Activated CD8-positive, alpha-beta T cell treated with anti-CD3 and anti-CD28 coated beads for 36 hours (primary cell): ENCODE results near the gene PRKCB. TPM values are rescaled to one million over a fixed set of nuclear protein-coding genes. Genes with fewer than 3 reads are reported as not detected.

Experiments
- ATAC-seq: fragments of 200-7000 bp; cut with Tn5 transposase; one replicate; pipeline ENCODE4 v1.10.0; 2021; ENCODE audit warnings: mild to moderate bottlenecking, moderate library complexity
- CTCF ChIA-PET: fragments of 350-600 bp; sonication (Branson Sonifier 250); formaldehyde crosslinking; loops from one replicate; lab custom pipeline; 2021; ENCODE audit warnings: antibody characterized with exemption; lab: Charles Lee
- POLR2A ChIA-PET: fragments of 350-600 bp; sonication (Branson Sonifier 250); formaldehyde crosslinking; loops from one replicate; lab custom pipeline; 2021; ENCODE audit warnings: antibody characterized with exemption; lab: Charles Lee
- DNase-seq: peaks from one replicate; pipeline ENCODE4 v3.0.0-alpha.2; 2020
- H3K27ac Mint-ChIP-seq: one replicate; pipeline ENCODE4 v1.8.0; 2021; ENCODE audit warnings: mild to moderate bottlenecking, mixed read lengths
- H3K27me3 Mint-ChIP-seq: one replicate; pipeline ENCODE4 v1.8.0; 2021; ENCODE audit warnings: mixed read lengths
- H3K36me3 Mint-ChIP-seq: one replicate; pipeline ENCODE4 v1.8.0; 2021; ENCODE audit warnings: low read depth, mixed read lengths
- H3K4me1 Mint-ChIP-seq: one replicate; pipeline ENCODE4 v1.8.0; 2021; ENCODE audit warnings: low read depth, mixed read lengths
- H3K4me3 Mint-ChIP-seq: one replicate; pipeline ENCODE4 v1.8.0; 2021; ENCODE audit warnings: mild to moderate bottlenecking, moderate library complexity, mixed read lengths
- H3K9me3 Mint-ChIP-seq: one replicate; pipeline ENCODE4 v1.8.0; 2021; ENCODE audit warnings: mixed read lengths
- CTCF ChIP-seq: fragments of 200-600 bp; IDR thresholded peaks from one replicate; pipeline ENCODE4 v1.8.0; 2022; ENCODE audit warnings: antibody characterized with exemption, mild to moderate bottlenecking
- intact Hi-C: fragments of 100-400 bp; cut with micrococcal nuclease; formaldehyde crosslinking; loops from one replicate; pipeline ENCODE4 v1.10.0; 2022
- total RNA-seq, 2 experiments: library from RNA; stranded (reverse); gene quantifications; one replicate each; pipeline ENCODE4 v1.2.3, GENCODE V29; 2021

The PRKCB gene
- total RNA-seq, 2 experiments from 2014 or later, result 101 to 105 TPM

GRCh38 chr16:24156777-24157176 is 321.0 kb downstream of the PRKCB start:
- ATAC-seq (no peak), DNase-seq (no peak)
- Mint-ChIP-seq H3K9me3 (peaks cover 4% of the 10 kb centered on the region), H3K27me3 (no peaks in the 10 kb centered on the region), H3K36me3 (peaks cover 44% of the 10 kb centered on the region), H3K4me1 (peaks cover 17% of the 10 kb centered on the region), H3K4me3 (no peak overlapping the region), H3K27ac (no peak overlapping the region)
- no peak for TF ChIP-seq CTCF
- intact Hi-C loops, result no loop called here
- ChIA-PET CTCF (no interaction called here), POLR2A (no interaction called here)

DNA sequence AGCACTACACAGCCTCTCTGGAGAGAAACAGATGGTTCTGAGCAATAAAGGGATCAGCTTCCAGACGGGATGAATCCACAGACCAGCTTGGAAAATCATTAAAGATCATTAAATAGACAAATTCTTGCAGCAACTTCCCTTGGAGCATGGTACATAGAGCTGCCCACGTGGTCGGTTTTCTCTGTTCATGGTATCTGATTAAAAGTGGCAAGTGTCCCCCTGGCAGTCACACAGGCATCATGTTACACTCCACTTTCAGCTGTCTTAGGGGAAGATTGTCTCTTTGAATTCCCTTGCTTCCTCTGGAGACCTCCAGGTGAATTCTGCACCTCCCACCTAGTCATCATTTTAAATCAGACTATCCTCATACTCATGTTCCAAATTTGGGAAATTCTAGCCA is 328.2 kb downstream of the PRKCB start:
- no peak overlapping the region for H3K4me3 Mint-ChIP-seq
- H3K27ac Mint-ChIP-seq, result no peak overlapping the region
- ChIA-PET CTCF (interaction anchor here (0.8 kb wide), 1 partner anchor 93 kb away, joined by 3 read pairs; no protein-coding TSS in a partner anchor), POLR2A (interaction anchor here (1.1 kb wide), 1 partner anchor 10 kb away, joined by 4 read pairs; no protein-coding TSS in a partner anchor)
- peaks cover 7% of the 10 kb centered on the region for H3K4me1 Mint-ChIP-seq
- intact Hi-C loops, result no loop called here
- H3K9me3 Mint-ChIP-seq, result no peaks in the 10 kb centered on the region
- TF ChIP-seq CTCF, result no peak
- ATAC-seq (no peak), DNase-seq (no peak)
- H3K27me3 Mint-ChIP-seq, result no peaks in the 10 kb centered on the region
- peaks cover 14% of the 10 kb centered on the region for H3K36me3 Mint-ChIP-seq

DNA sequence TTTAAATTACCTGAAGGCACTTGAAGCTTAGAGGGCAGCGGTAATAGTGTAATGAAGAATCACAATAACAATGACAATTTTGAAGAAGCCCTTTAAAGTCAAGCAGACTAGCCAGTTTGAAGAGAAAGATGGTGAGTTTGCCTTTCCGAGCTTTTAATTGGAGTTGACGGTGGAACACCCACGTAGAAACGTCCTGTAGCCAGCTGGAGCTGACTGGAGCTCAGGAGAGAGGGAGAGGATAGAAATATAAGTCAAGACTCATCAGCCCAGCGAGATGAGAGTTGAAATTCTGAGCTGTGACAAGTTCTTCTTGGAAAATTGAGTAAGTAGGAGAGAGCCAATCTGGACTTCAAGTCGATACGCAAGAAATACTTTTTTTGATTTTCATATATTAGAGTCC is 328.6 kb downstream of the PRKCB start:
- TF ChIP-seq CTCF, result no peak
- Mint-ChIP-seq H3K4me1 (peaks cover 7% of the 10 kb centered on the region), H3K9me3 (no peaks in the 10 kb centered on the region), H3K27ac (no peak overlapping the region), H3K27me3 (no peaks in the 10 kb centered on the region), H3K4me3 (no peak overlapping the region), H3K36me3 (peaks cover 13% of the 10 kb centered on the region)
- ChIA-PET CTCF (interaction anchor here (0.8 kb wide), 1 partner anchor 94 kb away, joined by 3 read pairs; no protein-coding TSS in a partner anchor), POLR2A (no interaction called here)
- DNase-seq (no peak), ATAC-seq (no peak)
- intact Hi-C loops, result no loop called here

DNA sequence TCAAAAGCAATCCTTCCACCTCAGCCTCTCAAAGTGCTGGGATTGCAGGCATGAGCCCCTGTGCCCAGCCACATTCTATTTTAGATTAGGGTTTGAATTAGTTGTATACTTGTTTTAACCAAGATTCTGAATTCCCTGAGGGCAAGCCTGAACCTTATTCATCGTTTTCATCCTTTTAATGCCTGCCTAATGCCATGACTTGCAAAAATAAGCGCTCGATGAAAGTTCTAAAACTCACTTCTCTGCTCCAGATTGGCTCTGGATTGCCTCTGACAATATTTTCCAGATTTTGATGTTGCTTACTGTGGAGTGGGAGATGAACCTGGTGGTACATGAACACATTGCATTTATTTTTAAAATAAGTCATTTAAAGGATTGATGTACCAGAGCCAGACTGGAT is 329.5 kb downstream of the PRKCB start:
- CTCF ChIA-PET, result no interaction called here

More for the DNA sequence above, 329.5 kb downstream of the PRKCB start:
- no peak for DNase-seq
- no peak for ATAC-seq
- Mint-ChIP-seq H3K9me3 (no peaks in the 10 kb centered on the region), H3K36me3 (peaks cover 12% of the 10 kb centered on the region), H3K4me3 (no peak overlapping the region), H3K27ac (no peak overlapping the region), H3K27me3 (no peaks in the 10 kb centered on the region), H3K4me1 (peaks cover 7% of the 10 kb centered on the region)
- POLR2A ChIA-PET, result no interaction called here
- no peak for TF ChIP-seq CTCF
- intact Hi-C loops, result no loop called here
